Astrocyte of the cerebellum (primary cell): ENCODE measurements around the gene FARSB.

Experiments
- DNase-seq: peaks from one replicate; pipeline ENCODE4 v3.0.0-alpha.2; 2011; ENCODE audit warnings: low read depth
- H3K4me3 ChIP-seq: 2 replicates; pipeline ENCODE4 v1.5.1; 2011; ENCODE audit warnings: mild to moderate bottlenecking, low read depth, low read length, moderate library complexity
- in situ Hi-C: cut with HindIII; loops from 2 replicates; pipeline ENCODE4 v1.10.0; 2017; ENCODE audit warnings: low sequenced_read_pairs
- TF ChIP-seq, protein P1 (sequence below): IDR thresholded peaks from 2 replicates; pipeline ENCODE4 v1.5.1; 2012; ENCODE audit warnings: low read length, low read depth, moderate library complexity, mild to moderate bottlenecking; ENCODE audit errors: missing control alignments

The FARSB gene

GRCh38 chr2:222651718-222652418, 4.0 kb downstream of the FARSB start:
- no peak overlapping the region for H3K4me3 ChIP-seq
- in situ Hi-C loops = no loop called here
- no peak for DNase-seq
- TF ChIP-seq, protein P1, sequence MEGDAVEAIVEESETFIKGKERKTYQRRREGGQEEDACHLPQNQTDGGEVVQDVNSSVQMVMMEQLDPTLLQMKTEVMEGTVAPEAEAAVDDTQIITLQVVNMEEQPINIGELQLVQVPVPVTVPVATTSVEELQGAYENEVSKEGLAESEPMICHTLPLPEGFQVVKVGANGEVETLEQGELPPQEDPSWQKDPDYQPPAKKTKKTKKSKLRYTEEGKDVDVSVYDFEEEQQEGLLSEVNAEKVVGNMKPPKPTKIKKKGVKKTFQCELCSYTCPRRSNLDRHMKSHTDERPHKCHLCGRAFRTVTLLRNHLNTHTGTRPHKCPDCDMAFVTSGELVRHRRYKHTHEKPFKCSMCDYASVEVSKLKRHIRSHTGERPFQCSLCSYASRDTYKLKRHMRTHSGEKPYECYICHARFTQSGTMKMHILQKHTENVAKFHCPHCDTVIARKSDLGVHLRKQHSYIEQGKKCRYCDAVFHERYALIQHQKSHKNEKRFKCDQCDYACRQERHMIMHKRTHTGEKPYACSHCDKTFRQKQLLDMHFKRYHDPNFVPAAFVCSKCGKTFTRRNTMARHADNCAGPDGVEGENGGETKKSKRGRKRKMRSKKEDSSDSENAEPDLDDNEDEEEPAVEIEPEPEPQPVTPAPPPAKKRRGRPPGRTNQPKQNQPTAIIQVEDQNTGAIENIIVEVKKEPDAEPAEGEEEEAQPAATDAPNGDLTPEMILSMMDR = no peak

GRCh38 chr2:222649801-222650200, 6.1 kb downstream of the FARSB start:
- no peak overlapping the region for H3K4me3 ChIP-seq
- TF ChIP-seq, protein P1 = no peak
- in situ Hi-C loops = no loop called here
- DNase-seq = no peak

DNA sequence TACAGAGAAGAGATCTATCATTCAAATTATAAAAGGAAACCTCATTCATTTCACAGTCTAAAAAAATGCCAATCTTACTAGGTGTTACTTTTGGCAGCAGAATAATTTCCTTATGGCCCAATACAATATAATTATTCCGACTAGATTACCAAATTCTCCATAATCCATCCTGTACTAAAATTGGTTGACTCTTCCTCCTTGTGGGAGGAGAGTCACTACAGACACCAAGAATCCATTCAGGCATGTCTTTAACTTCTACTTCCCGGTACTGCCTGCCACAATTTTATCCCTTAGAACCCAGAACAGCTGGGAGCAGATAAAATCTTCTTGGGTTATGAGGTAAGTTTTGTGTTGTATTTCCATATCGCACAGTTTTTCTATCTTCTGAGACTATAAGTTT, 9.9 kb downstream of the FARSB start:
- no peak overlapping the region for H3K4me3 ChIP-seq
- DNase-seq = no peak
- in situ Hi-C loops = no loop called here
- TF ChIP-seq, protein P1 = no peak

DNA sequence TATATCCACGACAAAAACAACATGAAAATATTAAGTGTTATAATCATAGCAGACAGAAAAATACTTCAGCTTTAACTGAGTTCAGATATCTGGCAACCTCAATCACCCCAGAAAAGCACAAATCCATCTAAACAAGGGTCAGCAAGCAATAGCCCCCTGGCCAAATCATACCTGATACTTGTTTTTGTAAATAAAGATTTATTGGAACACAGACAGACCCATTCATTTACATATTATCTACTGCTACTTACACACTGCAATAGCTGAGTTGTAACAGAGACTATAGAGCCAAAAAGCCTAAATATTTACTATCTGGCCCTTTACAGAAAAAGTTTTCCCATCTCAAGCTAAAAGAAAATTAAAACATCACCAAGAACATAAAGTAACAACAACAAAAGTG, 12.8 kb downstream of the FARSB start:
- TF ChIP-seq, protein P1 = no peak
- in situ Hi-C loops = no loop called here
- no peak overlapping the region for H3K4me3 ChIP-seq
- no peak for DNase-seq

GRCh38 chr2:222641336-222641735, 14.6 kb downstream of the FARSB start:
- in situ Hi-C loops = no loop called here
- DNase-seq = peak; percentile 6
- no peak overlapping the region for H3K4me3 ChIP-seq
- TF ChIP-seq, protein P1 = no peak

GRCh38 chr2:222637067-222637466, 18.8 kb downstream of the FARSB start:
- in situ Hi-C loops = no loop called here
- no peak for DNase-seq
- TF ChIP-seq, protein P1 = no peak
- H3K4me3 ChIP-seq = no peak overlapping the region
